ENCODE measurements around the gene ROR2. TPM values are rescaled to one million over a fixed set of nuclear protein-coding genes. Genes with fewer than 3 reads are reported as not detected.

ROR2 gene
- total and polyA plus RNA-seq, 10 donors: 0.65 to 15.6 (median 6.0) TPM

- peaks cover 0 to 26% (median 2%) of the 10 kb centered on the region in 6 donors for H3K4me1 ChIP-seq
- TF ChIP-seq POLR2A (IDR thresholded peaks at IDR 0.05) (no peak), POLR2AphosphoS5 (IDR thresholded peaks at IDR 0.05) (peak in 1 of 3 donors; percentile 73), CTCF (IDR thresholded peaks at IDR 0.05 in 8 of 11, conservative IDR thresholded peaks at IDR 0.05 in 3 of 11) (no peak)
- peaks cover 0 to 19% (median 9%) of the 10 kb centered on the region in 8 donors for H3K9me3 ChIP-seq
- H3K27ac ChIP-seq: peak overlapping the region in 4 of 8 donors; percentile 29 to 71 (median 60)
- H3K4me3 ChIP-seq: peak overlapping the region in 1 of 8 donors; percentile 36
- intact Hi-C loops (cut with DNase I; ENCODE audit: low total_unique reads): no loop called here
- DNase-seq: peak; percentile 90
- H3K36me3 ChIP-seq: no peaks in the 10 kb centered on the region
- peaks cover 0 to 23% (median 0%) of the 10 kb centered on the region in 7 donors for H3K27me3 ChIP-seq (replicated peaks in 1 of 7)
- WGBS, 5 donors: 34 to 44% (median 38%) methylated on average over 8 of the region's 8 CpGs
Measured at GRCh38 chr9:91711755-91712601, 238.1 kb downstream of the ROR2 start.

- intact Hi-C loops (cut with DNase I; ENCODE audit: low total_unique reads): no loop called here
- WGBS, 5 donors: 49 to 64% (median 54%) methylated on average over 8 of the region's 8 CpGs
- Histone ChIP-seq H3K9me3 (peaks cover 4 to 26% (median 18%) of the 10 kb centered on the region in 8 donors), H3K4me1 (peaks cover 0 to 26% (median 2%) of the 10 kb centered on the region in 6 donors), H3K4me3 (no peak overlapping the region), H3K27ac (no peak overlapping the region), H3K27me3 (replicated peaks in 1 of 7) (peaks cover 0 to 18% (median 0%) of the 10 kb centered on the region in 7 donors), H3K36me3 (no peaks in the 10 kb centered on the region)
- no peak for DNase-seq
- TF ChIP-seq CTCF (IDR thresholded peaks at IDR 0.05 in 8 of 11, conservative IDR thresholded peaks at IDR 0.05 in 3 of 11) (no peak), POLR2AphosphoS5 (IDR thresholded peaks at IDR 0.05) (no peak), POLR2A (IDR thresholded peaks at IDR 0.05) (no peak)
Measured at GRCh38 chr9:91710158-91710557, 239.9 kb downstream of the ROR2 start.

GRCh38 chr9:91705386-91705785 lies 244.6 kb downstream of the ROR2 start:
- intact Hi-C loops (cut with DNase I; ENCODE audit: low total_unique reads): no loop called here
- Histone ChIP-seq H3K9me3 (peaks cover 4 to 53% (median 37%) of the 10 kb centered on the region in 8 donors), H3K4me1 (no peaks in the 10 kb centered on the region), H3K27ac (no peak overlapping the region), H3K4me3 (no peak overlapping the region), H3K36me3 (no peaks in the 10 kb centered on the region), H3K27me3 (replicated peaks in 1 of 7) (no peaks in the 10 kb centered on the region)
- WGBS, 5 donors: 88 to 97% (median 90%) methylated on average over 1 of the region's 1 CpG
- no peak for DNase-seq
- TF ChIP-seq POLR2A (IDR thresholded peaks at IDR 0.05): no peak

- DNase-seq: no peak
- H3K27me3 ChIP-seq (replicated peaks in 1 of 7): no peaks in the 10 kb centered on the region
- no peak overlapping the region for H3K27ac ChIP-seq
- no peak for TF ChIP-seq POLR2AphosphoS5 (IDR thresholded peaks at IDR 0.05)
- 83 to 96% (median 93%) methylated on average over 5 of the region's 5 CpGs for WGBS, 5 donors
- H3K4me3 ChIP-seq: no peak overlapping the region
- H3K9me3 ChIP-seq: peaks cover 0 to 30% (median 22%) of the 10 kb centered on the region in 8 donors
- H3K4me1 ChIP-seq: no peaks in the 10 kb centered on the region
- no peaks in the 10 kb centered on the region for H3K36me3 ChIP-seq
- intact Hi-C loops (cut with DNase I; ENCODE audit: low total_unique reads): no loop called here
Measured at GRCh38 chr9:91700475-91700874, 249.6 kb downstream of the ROR2 start.

- 66 to 75% (median 72%) methylated on average over 3 of the region's 3 CpGs for WGBS, 5 donors
- no peak for DNase-seq
- H3K4me3 ChIP-seq: no peak overlapping the region
- no peaks in the 10 kb centered on the region for H3K27me3 ChIP-seq (replicated peaks in 1 of 7)
- no peak overlapping the region for H3K27ac ChIP-seq
- H3K9me3 ChIP-seq: peaks cover 0 to 10% (median 6%) of the 10 kb centered on the region in 8 donors
- H3K36me3 ChIP-seq: no peaks in the 10 kb centered on the region
- intact Hi-C loops (cut with DNase I; ENCODE audit: low total_unique reads): no loop called here
- no peaks in the 10 kb centered on the region for H3K4me1 ChIP-seq
- TF ChIP-seq POLR2A (IDR thresholded peaks at IDR 0.05) (no peak), CTCF (IDR thresholded peaks at IDR 0.05 in 8 of 11, conservative IDR thresholded peaks at IDR 0.05 in 3 of 11) (no peak)
Measured at GRCh38 chr9:91698266-91698665, 251.8 kb downstream of the ROR2 start.
